ENCODE results near the gene SNX15. TPM values are rescaled to one million over a fixed set of nuclear protein-coding genes. Genes with fewer than 3 reads are reported as not detected.

SNX15 gene
- total RNA-seq, 1 experiment from 2014 or later = 6.2 TPM

GRCh38 chr11:65066315-65066714 lies 39.1 kb downstream of the SNX15 start:
- in situ Hi-C loops (cut with HindIII; ENCODE audit: low pct_unique_long_range_greater_than_20kb, low sequenced_read_pairs) = no loop called here
- no peak for DNase-seq (ENCODE audit: low read depth, low spot score)

DNA sequence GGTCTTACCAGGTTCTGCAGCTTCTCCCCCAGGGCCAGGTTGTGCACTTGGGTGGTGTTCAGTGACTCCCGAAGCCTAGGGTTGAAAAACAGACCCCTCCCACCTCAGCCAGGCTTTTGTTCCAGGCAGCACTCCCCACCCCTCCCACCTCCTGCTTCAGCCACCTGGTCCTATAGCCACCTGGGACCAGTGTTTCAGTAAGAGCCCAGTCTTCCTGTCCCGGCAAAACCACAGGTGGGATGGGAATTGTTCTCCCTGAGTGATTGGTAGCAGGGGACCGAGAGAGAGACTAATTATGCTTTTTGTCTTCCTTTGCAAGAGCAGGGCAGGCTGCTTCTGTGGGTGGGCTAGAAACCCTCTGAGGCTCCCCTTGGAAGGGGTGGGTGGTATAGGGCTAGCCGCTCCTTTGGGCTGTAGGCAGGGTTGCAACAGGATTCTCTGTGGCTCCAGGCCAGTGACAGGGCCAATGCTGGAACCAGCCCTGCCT lies 39.6 kb downstream of the SNX15 start:
- no peak for DNase-seq (ENCODE audit: low read depth, low spot score)
- in situ Hi-C loops (cut with HindIII; ENCODE audit: low pct_unique_long_range_greater_than_20kb, low sequenced_read_pairs) = no loop called here

- DNase-seq (ENCODE audit: low read depth, low spot score) = no peak
- in situ Hi-C loops (cut with HindIII; ENCODE audit: low pct_unique_long_range_greater_than_20kb, low sequenced_read_pairs) = no loop called here
These were observed 40.2 kb downstream of the SNX15 start for GRCh38 chr11:65067446-65067845.

- in situ Hi-C loops (cut with HindIII; ENCODE audit: low pct_unique_long_range_greater_than_20kb, low sequenced_read_pairs) = no loop called here
- DNase-seq (ENCODE audit: low read depth, low spot score) = no peak
These were observed 42.0 kb downstream of the SNX15 start for GRCh38 chr11:65069217-65069616.

GRCh38 chr11:65071907-65072630 lies 44.8 kb downstream of the SNX15 start:
- no peak for DNase-seq (ENCODE audit: low read depth, low spot score)
- in situ Hi-C loops (cut with HindIII; ENCODE audit: low pct_unique_long_range_greater_than_20kb, low sequenced_read_pairs) = no loop called here

GRCh38 chr11:65072631-65072966 lies 45.4 kb downstream of the SNX15 start:
- no peak for DNase-seq (ENCODE audit: low read depth, low spot score)
- in situ Hi-C loops (cut with HindIII; ENCODE audit: low pct_unique_long_range_greater_than_20kb, low sequenced_read_pairs) = no loop called here

GRCh38 chr11:65077451-65077850 lies 50.2 kb downstream of the SNX15 start:
- DNase-seq (ENCODE audit: low read depth, low spot score) = no peak
- in situ Hi-C loops (cut with HindIII; ENCODE audit: low pct_unique_long_range_greater_than_20kb, low sequenced_read_pairs) = no loop called here

- in situ Hi-C loops (cut with HindIII; ENCODE audit: low pct_unique_long_range_greater_than_20kb, low sequenced_read_pairs) = no loop called here
- peak; percentile 56 for DNase-seq (ENCODE audit: low read depth, low spot score)
These were observed 50.9 kb downstream of the SNX15 start for GRCh38 chr11:65078151-65078550.

DNA sequence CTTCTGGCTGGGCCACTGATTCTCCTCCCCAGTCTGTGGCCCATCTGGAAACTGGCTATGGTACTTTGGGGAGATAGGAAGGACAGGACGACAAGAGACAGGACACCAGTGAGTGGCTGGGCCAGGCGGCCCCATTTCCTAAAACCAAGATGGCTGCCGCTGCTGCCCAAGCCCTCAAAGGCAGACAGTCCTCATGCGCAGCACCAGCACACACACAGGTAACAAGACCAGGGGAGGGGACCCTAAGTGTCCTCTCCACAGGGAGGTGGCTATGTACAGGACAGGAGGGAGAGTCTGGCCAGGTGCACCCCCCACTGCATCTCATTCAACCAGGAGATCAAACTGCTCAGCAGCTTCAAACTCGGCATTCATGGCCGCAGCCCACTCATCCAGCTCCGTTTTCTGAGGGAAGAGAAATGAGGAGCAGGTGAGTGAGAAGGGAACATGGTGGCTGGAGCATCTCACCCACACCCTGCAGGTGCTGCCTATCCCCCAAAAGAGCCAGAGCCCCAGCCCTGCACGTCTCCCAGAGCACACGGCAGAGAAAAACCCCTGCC lies 51.6 kb downstream of the SNX15 start:
- in situ Hi-C loops (cut with HindIII; ENCODE audit: low pct_unique_long_range_greater_than_20kb, low sequenced_read_pairs) = no loop called here
- DNase-seq (ENCODE audit: low read depth, low spot score) = no peak

DNA sequence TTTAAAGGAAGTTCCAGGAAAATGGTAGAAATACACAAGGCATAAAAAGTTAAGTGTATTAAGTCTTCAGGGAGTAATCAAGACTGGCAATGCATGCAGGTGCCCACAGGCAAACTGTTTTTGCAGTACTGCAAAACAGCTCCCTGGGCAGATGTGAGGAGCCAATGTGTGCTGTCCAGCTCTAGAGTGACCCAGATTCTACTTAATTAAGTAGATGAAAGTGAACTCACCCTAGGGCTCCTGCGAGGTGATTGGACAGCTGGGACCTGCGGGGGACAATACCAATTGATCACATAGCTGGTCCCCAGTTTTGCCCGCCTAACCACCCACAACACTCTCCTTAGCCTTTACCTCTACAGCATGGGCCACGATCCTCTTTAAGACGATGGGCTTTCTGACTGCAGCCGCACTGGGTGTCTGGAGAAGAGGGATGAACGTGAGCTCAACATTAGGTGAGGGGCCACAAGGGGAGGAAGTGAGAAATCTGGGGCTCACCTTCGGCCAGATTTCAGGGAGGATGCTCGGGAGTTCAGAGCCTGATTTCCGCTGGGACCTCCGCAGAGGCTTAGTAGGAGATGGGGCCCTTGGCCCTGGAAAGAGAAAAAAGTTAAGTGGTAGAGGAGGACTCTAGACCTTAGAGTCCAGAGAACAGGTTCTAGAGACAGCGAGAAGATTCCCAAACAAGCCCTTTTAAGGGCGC lies 56.0 kb downstream of the SNX15 start:
- DNase-seq (ENCODE audit: low read depth, low spot score) = no peak
- in situ Hi-C loops (cut with HindIII; ENCODE audit: low pct_unique_long_range_greater_than_20kb, low sequenced_read_pairs) = no loop called here

DNA sequence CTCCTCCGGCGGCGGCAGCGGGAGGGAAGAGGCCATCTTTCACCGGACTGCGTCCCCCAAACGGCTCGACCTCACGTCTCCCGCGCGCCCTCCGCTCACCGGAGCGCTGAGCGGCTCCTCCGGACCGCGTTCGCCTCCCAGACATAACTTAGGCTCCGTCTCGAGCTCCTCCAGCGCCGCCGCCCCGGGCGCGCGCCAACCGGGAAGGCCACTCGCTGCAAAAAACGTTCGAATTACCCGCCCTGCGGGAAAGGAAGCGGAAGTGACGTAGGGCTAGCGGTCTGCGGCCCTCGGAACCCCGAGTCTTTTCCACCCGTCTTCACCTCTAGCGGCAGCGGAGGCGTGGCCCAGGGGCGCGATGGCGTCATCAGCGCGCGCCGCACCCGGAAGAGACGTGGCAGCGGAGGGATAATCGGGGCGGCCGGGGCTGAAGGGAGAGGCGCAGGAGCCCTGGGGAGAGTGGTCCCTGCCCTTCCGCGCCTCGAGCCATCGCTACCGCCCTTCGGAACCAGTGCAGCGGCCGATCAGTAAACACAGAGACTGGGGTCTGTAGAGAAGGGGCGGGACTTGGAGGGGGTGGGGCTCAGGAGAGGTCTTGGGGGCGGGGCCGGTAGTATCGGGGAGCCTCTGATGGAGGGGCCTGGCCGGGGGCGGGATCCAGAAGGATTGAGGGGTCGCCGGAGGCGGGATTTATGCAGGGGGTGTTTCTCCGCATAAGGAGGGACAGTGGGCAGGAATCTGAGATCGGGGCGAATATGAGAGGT lies 56.8 kb downstream of the SNX15 start, which contains the start of the genes CDCA5 and ZFPL1:
Gene CDCA5, minus strand, starts transcription at position 207 of the 764 bp plus-strand sequence. Its CDS starts 62 bp downstream, at position 145.
Gene ZFPL1, plus strand, starts transcription at position 389 of the 764 bp plus-strand sequence. CDS start 477 bp downstream, outside the sequence.
- peak; percentile 91 for DNase-seq (ENCODE audit: low read depth, low spot score)
- in situ Hi-C loops (cut with HindIII; ENCODE audit: low pct_unique_long_range_greater_than_20kb, low sequenced_read_pairs) = no loop called here

DNA sequence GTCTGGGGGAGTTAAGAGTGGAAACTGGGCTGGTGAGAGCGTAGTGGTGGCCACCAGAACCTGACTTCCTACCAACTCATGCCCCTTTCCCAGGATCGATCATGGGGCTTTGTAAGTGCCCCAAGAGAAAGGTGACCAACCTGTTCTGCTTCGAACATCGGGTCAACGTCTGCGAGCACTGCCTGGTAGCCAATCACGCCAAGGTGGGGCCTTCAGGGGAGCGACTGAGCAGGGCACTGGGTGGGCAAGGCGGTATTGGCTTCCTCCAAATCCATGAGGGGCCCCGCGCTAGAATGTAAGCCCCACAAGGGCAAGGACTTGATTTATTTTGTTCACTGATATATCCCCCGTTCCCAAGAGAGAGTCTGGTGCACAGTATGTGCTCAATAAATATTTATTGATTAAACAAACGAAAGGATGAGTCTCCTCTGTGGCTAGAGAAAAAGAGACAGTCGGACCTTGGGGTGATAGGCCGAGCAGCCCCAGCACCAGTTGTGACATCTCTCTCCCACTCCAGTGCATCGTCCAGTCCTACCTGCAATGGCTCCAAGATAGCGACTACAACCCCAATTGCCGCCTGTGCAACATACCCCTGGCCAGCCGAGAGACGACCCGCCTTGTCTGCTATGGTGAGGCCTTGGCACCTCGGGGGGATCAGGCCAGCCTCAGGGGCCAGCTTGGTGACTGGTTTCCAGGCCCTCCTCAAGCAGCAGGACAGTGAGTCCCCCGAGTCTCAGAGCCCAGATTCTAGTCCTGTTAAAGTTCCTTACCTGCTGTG lies 57.5 kb downstream of the SNX15 start:
- DNase-seq (ENCODE audit: low read depth, low spot score) = no peak
- in situ Hi-C loops (cut with HindIII; ENCODE audit: low pct_unique_long_range_greater_than_20kb, low sequenced_read_pairs) = no loop called here

- in situ Hi-C loops (cut with HindIII; ENCODE audit: low pct_unique_long_range_greater_than_20kb, low sequenced_read_pairs) = no loop called here
- no peak for DNase-seq (ENCODE audit: low read depth, low spot score)
These were observed 58.2 kb downstream of the SNX15 start for GRCh38 chr11:65085446-65085845.

DNA sequence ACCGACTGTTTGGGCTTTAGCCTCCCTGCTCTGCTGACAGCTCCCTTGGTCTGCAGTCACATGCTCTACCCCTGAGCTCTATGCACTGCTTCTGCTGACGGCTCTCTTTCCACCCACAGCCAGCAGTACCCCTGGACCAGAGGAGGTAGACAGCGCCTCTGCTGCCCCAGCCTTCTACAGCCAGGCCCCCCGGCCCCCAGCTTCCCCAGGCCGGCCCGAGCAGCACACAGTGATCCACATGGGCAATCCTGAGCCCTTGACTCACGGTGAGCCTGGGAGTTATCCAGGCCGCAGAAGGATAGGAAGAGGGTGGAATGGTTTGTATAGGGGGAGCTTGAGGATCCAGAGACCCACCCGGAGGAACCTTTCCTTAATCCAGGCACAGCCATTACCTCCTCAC lies 59.6 kb downstream of the SNX15 start:
- DNase-seq (ENCODE audit: low read depth, low spot score) = no peak
- in situ Hi-C loops (cut with HindIII; ENCODE audit: low pct_unique_long_range_greater_than_20kb, low sequenced_read_pairs) = no loop called here

- no peak for DNase-seq (ENCODE audit: low read depth, low spot score)
- in situ Hi-C loops (cut with HindIII; ENCODE audit: low pct_unique_long_range_greater_than_20kb, low sequenced_read_pairs) = no loop called here
These were observed 60.0 kb downstream of the SNX15 start for GRCh38 chr11:65087216-65087615.

DNA sequence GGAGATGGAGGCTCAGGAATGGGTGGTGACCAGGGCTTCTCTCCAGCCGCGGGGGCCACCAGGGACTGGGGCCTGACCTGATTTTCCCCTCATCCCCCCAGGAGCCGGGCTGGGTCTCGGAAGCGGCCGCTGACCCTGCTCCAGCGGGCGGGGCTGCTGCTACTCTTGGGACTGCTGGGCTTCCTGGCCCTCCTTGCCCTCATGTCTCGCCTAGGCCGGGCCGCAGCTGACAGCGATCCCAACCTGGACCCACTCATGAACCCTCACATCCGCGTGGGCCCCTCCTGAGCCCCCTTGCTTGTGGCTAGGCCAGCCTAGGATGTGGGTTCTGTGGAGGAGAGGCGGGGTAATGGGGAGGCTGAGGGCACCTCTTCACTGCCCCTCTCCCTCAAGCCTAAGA lies 60.6 kb downstream of the SNX15 start:
- no peak for DNase-seq (ENCODE audit: low read depth, low spot score)
- in situ Hi-C loops (cut with HindIII; ENCODE audit: low pct_unique_long_range_greater_than_20kb, low sequenced_read_pairs) = no loop called here

- in situ Hi-C loops (cut with HindIII; ENCODE audit: low pct_unique_long_range_greater_than_20kb, low sequenced_read_pairs) = no loop called here
- DNase-seq (ENCODE audit: low read depth, low spot score) = no peak
These were observed 62.4 kb downstream of the SNX15 start for GRCh38 chr11:65089621-65090020.

Data from SK-MEL-5 (cell line).